Spinal cord (tissue), 10 donors: ENCODE results near the gene HCFC1R1. TPM values are rescaled to one million over a fixed set of nuclear protein-coding genes. Genes with fewer than 3 reads are reported as not detected.
"Not testable (repeated sequence)": the region's sequence is repeated elsewhere in the genome, so short reads cannot be mapped to it uniquely, and the experiment has no call there.

Source experiments
- DNase-seq, 6 donors: peaks; one replicate each; pipeline versions ENCODE4 v3.0.0 to v3.0.0-alpha.2; 2013 to 2015; ENCODE audit warnings: low spot score in 6 of 6, low read depth in 4 of 6
- H3K27ac ChIP-seq: one replicate; pipeline ENCODE4 v1.5.1; 2013; ENCODE audit warnings: low read depth, low read length, control low read depth
- H3K27me3 ChIP-seq: one replicate; pipeline ENCODE4 v1.6.1; 2013; ENCODE audit warnings: low read length; ENCODE audit not compliant: control insufficient read depth, insufficient read depth
- H3K36me3 ChIP-seq: one replicate; pipeline ENCODE4 v1.6.1; 2013; ENCODE audit warnings: low read length; ENCODE audit not compliant: control insufficient read depth, insufficient read depth
- H3K4me1 ChIP-seq: one replicate; pipeline ENCODE4 v1.6.1; 2013; ENCODE audit warnings: low read length; ENCODE audit not compliant: control insufficient read depth, insufficient read depth
- H3K4me3 ChIP-seq: one replicate; pipeline ENCODE4 v1.5.1; 2013; ENCODE audit warnings: low read depth, low read length, control low read depth
- H3K9me3 ChIP-seq: one replicate; pipeline ENCODE4 v1.6.1; 2013; ENCODE audit warnings: low read length; ENCODE audit not compliant: control insufficient read depth, insufficient read depth
- WGBS: methylation state at CpG from one replicate; pipeline ENCODE4 v1.1.5; 2013; ENCODE audit warnings: missing lambda C conversion rate; ENCODE audit not compliant: insufficient coverage; 5-methylcytosine and 5-hydroxymethylcytosine counted together
- polyA plus RNA-seq, 2 donors: library from polyadenylated mRNA; unstranded; fragments of 120-200 nt; gene quantifications; one replicate each; pipeline ENCODE4 v1.2.1, GENCODE V29; 2013; ENCODE audit not compliant: insufficient read length in 2 of 2
- total RNA-seq, 2 donors: library from RNA; depleted of rRNA in 1 of 2; stranded (reverse); fragments of 120-200 nt in 1 of 2; fragments of >200 nt in 1 of 2; gene quantifications; one replicate each; pipeline versions ENCODE4 v1.2.3 to v1.2.4, GENCODE V29; 2013 to 2014
- donor health status: healthy.

Gene HCFC1R1
- total and polyA plus RNA-seq, 4 donors = 20.4 to 161 (median 111) TPM

DNA sequence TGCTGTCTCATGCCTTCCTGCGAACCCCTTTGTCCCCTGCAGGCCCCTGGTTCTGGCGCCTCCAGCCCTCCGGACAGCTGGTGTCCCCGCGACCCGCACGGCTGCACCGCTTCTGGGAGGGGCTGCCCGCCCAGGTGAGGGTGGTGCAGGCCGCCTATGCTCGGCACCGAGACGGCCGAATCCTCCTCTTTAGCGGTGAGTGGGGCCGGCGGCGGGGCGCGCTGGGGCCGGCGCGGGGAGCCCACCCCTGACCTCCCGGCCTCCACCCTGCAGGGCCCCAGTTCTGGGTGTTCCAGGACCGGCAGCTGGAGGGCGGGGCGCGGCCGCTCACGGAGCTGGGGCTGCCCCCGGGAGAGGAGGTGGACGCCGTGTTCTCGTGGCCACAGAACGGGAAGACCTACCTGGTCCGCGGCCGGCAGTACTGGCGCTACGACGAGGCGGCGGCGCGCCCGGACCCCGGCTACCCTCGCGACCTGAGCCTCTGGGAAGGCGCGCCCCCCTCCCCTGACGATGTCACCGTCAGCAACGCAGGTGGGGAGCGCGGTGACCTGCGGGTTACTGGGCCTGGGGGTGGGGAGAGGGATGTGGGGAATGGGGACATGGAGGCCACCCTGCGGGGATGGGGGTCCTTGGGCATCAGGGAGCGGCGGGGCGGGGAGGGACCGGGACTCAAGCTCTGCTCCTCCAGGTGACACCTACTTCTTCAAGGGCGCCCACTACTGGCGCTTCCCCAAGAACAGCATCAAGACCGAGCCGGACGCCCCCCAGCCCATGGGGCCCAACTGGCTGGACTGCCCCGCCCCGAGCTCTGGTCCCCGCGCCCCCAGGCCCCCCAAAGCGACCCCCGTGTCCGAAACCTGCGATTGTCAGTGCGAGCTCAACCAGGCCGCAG is 34.6 kb upstream of the HCFC1R1 start:
- 4% methylated on average over 71 of the region's 77 CpGs for WGBS

DNA sequence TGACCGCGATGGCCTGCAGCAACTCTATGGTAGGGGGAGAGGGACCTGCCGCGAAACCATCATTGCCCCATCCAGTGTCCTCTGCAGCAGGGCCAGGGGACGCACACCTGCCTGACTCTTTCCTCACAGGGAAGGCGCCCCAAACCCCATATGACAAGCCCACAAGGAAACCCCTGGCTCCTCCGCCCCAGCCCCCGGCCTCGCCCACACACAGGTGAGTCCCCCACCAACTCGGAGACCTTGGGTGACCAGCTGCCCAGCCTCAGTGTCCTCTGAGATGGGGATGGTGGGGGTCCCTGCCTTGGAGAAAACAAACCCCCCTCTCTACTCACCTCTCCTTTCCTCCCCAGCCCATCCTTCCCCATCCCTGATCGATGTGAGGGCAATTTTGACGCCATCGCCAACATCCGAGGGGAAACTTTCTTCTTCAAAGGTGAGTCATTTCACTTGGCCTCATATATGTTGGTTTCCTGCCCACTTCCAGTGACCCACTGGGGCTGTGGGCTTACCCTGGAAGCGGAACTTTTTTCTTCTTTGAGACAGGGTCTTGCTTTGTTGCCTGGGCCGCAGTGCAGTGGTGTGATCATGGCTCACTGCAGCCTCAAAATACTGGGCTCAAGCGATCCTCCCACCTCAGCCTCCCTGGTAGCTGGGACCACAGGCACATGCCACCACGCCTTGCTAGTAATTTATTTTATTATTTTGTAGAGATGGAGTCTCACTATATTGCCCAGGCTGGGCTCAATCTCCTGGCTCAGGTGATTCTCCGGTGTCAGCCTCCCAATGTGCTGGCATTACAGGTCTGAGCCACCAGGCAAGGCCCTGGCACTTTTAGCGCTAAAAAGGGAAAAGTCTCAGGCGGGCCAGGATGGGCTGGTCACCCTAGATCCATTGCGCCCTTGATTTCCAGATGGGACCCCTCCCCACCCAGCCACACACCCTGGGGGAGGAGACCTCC is 33.7 kb upstream of the HCFC1R1 start:
- Histone ChIP-seq H3K4me3 (peak overlapping the region; percentile 24), H3K27ac (no peak overlapping the region), H3K4me1 (peaks cover 22% of the 10 kb centered on the region), H3K27me3 (no peaks in the 10 kb centered on the region), H3K36me3 (peaks cover 29% of the 10 kb centered on the region), H3K9me3 (no peaks in the 10 kb centered on the region)
- 92% methylated on average over 14 of the region's 22 CpGs for WGBS
- DNase-seq = no peak

More for the DNA sequence above, 34.6 kb upstream of the HCFC1R1 start:
- Histone ChIP-seq H3K4me3 (peak overlapping the region; percentile 69), H3K27ac (peak overlapping the region; percentile 15), H3K4me1 (peaks cover 22% of the 10 kb centered on the region), H3K9me3 (no peaks in the 10 kb centered on the region), H3K36me3 (peaks cover 29% of the 10 kb centered on the region), H3K27me3 (no peaks in the 10 kb centered on the region)
- DNase-seq = peak in 4 of 6 donors; percentile 20 to 86 (median 54)

DNA sequence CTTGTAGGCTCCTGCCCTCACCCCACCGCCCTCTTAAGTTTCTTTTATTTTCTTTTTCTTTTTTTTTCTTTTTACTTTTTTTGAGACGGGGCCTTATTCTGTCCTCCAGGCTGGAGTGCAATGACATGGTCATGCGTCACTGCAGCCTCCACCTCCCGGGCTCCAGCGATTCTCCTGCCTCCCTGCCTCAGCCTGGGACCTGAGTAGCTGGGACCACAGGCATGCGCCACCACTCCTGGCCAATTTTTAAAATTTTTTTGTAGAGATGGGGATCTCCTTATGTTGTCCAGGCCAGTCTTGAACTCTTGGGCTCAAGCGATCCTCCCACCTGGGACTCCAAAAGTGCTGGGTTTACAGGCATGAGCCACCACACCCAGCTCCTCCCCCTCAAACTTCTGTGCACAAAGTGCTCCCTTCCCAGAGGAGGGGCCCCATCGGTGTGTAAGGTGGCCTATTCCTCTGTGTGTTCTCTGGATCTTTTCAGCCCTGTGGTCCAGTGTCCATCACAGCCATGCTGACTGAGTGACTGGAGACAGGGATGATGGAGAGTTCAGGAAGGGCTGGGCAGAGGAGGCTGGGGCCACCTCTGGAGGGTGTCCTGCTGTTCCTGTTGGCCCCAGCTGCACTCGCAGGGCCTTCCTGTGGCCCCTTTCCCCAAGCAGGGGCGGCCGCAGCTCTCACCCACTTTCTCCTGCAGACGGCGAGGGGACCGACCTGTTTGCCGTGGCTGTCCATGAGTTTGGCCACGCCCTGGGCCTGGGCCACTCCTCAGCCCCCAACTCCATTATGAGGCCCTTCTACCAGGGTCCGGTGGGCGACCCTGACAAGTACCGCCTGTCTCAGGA is 32.8 kb upstream of the HCFC1R1 start:
- H3K36me3 ChIP-seq = peaks cover 29% of the 10 kb centered on the region
- 83% methylated on average over 8 of the region's 19 CpGs for WGBS
- H3K4me3 ChIP-seq = no peak overlapping the region
- H3K4me1 ChIP-seq = peaks cover 22% of the 10 kb centered on the region
- no peaks in the 10 kb centered on the region for H3K9me3 ChIP-seq
- no peak for DNase-seq
- H3K27ac ChIP-seq = no peak overlapping the region
- H3K27me3 ChIP-seq = no peaks in the 10 kb centered on the region

DNA sequence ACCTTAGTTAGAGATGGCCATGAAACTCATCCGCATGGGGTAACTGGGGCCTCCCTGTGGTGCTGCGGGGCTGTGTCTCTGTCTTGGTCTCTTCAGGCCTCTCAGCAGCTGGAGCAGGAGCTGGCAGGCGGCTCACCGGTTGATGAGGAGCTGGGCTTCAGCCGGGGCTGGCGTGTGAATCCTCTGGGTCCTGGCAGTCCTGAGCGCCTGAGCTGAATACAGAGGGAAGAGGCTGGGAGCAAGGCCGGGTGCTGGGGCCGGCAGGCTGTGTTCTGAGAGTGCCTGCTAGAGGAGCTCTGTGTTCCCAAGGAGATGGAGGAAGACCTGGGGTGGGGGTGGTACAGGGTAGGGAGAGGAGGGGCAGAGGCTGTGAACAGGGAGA is 32.0 kb upstream of the HCFC1R1 start:
- peak in 1 of 6 donors; percentile 12 for DNase-seq
- not testable (repeated sequence) for H3K27me3 ChIP-seq
- WGBS = 18% methylated on average over 9 of the region's 9 CpGs

DNA sequence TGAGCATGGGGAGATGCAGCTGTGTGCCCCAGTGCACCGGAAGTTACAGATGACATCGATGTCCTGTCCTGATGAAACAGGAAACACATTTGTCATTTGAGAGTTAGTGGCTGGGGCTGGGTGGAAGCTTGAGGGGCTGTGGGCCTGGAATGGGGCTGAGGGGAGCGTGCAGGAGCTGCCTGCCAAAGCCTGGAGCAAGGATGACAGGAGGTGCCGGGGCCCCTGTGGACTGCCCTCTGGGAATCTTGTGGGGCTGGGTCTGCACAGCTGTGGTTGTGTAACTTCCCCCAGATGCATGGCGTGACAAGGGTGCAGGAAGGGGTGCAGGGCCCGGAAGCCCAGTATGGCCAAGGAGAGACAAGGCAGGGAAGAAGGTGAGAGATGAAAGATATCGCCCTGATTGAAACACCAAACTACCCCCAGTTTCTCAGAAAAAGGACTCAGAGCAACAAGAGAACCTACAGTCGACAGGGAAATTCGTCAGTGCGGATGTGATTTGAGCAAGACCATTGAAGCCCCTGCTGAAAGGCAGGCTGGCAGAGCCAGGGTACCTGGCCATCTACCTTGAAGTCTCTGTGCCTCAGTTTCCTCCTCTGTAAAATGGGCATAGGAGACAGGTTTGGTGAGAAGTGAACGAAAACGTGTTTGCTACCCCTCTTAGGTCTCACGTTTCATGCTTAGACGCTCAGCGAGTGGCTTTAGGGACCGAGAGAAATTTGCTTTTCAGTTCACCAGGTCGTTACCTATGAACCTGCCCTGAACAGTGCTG is 31.4 kb upstream of the HCFC1R1 start:
- DNase-seq = no peak
- 79% methylated on average over 15 of the region's 17 CpGs for WGBS
- H3K4me3 ChIP-seq = no peak overlapping the region
- H3K4me1 ChIP-seq = peaks cover 22% of the 10 kb centered on the region
- no peaks in the 10 kb centered on the region for H3K9me3 ChIP-seq
- H3K27me3 ChIP-seq = peaks cover 2% of the 10 kb centered on the region
- no peak overlapping the region for H3K27ac ChIP-seq
- peaks cover 29% of the 10 kb centered on the region for H3K36me3 ChIP-seq

More for the DNA sequence above, 32.0 kb upstream of the HCFC1R1 start:
- H3K4me1 ChIP-seq = peaks cover 22% of the 10 kb centered on the region
- not testable (repeated sequence) for H3K4me3 ChIP-seq, H3K9me3 ChIP-seq, H3K27ac ChIP-seq
- H3K36me3 ChIP-seq = peaks cover 29% of the 10 kb centered on the region

DNA sequence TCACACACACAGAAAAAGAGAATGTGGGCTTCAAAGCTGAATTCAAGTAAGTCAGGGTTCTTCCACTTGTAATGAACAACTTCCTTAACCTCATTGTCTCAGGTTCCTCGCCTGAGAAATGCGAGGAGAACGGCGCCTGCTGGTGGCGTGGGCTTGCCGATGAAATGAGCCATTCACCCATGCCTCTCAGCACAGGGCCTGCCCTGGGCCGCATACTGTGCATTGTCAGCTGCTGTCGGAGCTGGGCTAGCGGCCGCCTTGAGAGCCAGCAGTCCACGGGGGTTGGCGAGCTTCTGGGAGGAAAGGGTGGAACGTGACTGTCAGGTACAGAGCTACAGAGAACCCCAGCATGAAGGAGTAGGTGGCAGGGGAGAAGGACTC is 29.6 kb upstream of the HCFC1R1 start:
- peaks cover 19% of the 10 kb centered on the region for H3K27me3 ChIP-seq
- peaks cover 12% of the 10 kb centered on the region for H3K4me1 ChIP-seq
- DNase-seq, H3K4me3 ChIP-seq, H3K9me3 ChIP-seq, H3K27ac ChIP-seq: not testable (repeated sequence)
- H3K36me3 ChIP-seq = peaks cover 29% of the 10 kb centered on the region
- 90% methylated on average over 6 of the region's 13 CpGs for WGBS

DNA sequence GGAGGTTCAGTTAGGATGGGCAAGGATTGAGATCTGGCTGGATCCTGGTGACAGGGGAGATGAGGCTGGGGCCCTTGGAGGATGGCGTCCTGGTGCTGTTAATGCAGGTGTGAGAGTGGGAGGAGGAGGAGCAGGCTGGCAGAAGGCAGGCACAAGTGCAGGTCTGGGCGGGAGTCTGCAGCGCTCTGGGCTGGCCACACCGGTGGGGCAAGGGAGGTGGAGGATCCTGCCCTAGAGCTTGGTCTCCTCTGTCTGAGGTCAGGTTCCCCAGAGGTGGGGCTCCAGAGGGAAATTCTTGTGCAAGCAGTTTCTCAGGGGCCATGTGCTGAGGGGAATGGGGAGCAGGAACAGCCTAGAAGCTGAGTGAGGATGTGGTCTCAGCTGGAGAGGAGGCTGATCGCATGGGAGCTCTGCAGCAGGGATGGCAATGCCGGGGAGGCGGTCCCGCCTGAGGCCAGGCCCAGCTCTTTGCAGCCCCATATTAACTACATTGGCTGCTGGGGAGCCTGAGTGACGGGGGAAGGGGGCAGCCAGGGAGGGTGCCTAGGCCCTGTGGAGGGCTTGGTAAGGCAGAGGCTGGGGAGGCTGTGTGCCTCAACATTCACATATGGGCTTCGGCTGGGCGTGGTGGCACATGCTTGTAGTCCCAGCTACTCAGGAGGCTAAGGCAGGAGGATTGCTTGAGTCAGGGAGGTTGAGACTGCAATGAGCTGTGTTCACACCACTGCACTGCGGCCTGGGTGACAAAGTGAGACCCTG is 29.0 kb upstream of the HCFC1R1 start:
- not testable (repeated sequence) for H3K4me1 ChIP-seq, H3K27ac ChIP-seq, H3K9me3 ChIP-seq, H3K4me3 ChIP-seq, DNase-seq
- Histone ChIP-seq H3K36me3 (peaks cover 29% of the 10 kb centered on the region), H3K27me3 (peaks cover 24% of the 10 kb centered on the region)
- WGBS = no CpG with 5 or more reads among the region's 12 CpGs

DNA sequence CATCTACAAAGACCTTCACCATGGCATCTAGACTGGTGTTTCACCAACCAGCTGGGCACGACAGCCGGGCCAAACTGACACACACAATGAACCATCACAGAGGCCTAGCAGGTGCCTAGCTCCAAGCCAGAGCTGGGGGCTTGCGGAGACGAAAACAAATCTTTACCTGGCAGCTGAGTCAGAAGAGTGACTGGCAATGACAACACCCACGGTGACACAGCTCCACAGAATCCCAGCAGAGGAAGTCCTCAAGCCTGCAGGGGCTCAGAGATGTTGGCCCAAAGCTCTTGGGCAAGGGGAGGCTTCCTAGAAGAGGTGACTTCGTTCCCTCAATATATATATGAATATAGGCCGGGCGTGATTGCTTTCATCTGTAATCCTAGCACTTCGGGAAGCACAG is 27.8 kb upstream of the HCFC1R1 start:
- Histone ChIP-seq H3K27me3 (peaks cover 36% of the 10 kb centered on the region), H3K27ac (no peak overlapping the region), H3K36me3 (peaks cover 20% of the 10 kb centered on the region), H3K4me1 (peaks cover 6% of the 10 kb centered on the region), H3K9me3 (no peaks in the 10 kb centered on the region), H3K4me3 (no peak overlapping the region)
- 82% methylated on average over 4 of the region's 9 CpGs for WGBS
- no peak for DNase-seq
